HEK293T (cell line): ENCODE results near the gene SUB1.

Source experiments
- ARNT ChIP-seq: fragments of 450-650 bp; IDR thresholded peaks from 2 replicates; pipeline ENCODE4 v1.6.1; 2017; ENCODE audit warnings: mild to moderate bottlenecking
- BHLHE40 ChIP-seq: fragments of 450-650 bp; IDR thresholded peaks from 2 replicates; pipeline ENCODE4 v1.6.1; 2016; ENCODE audit warnings: mild to moderate bottlenecking, moderate library complexity, borderline replicate concordance
- CTBP1 ChIP-seq: fragments of 450-650 bp; IDR thresholded peaks from 2 replicates; pipeline ENCODE4 v1.6.1; 2016; ENCODE audit warnings: borderline replicate concordance
- ELF4 ChIP-seq: fragments of 450-650 bp; IDR thresholded peaks from 2 replicates; pipeline ENCODE4 v1.6.1; 2017; ENCODE audit warnings: antibody characterized with exemption
- FOXA1 ChIP-seq: fragments of 450-650 bp; IDR thresholded peaks from 2 replicates; pipeline ENCODE4 v1.6.1; 2016; ENCODE audit warnings: mild to moderate bottlenecking
- FOXM1 ChIP-seq: fragments of 450-650 bp; IDR thresholded peaks from 2 replicates; pipeline ENCODE4 v1.6.1; 2017; ENCODE audit warnings: mild to moderate bottlenecking, borderline replicate concordance
- HDGF ChIP-seq: fragments of 450-650 bp; IDR thresholded peaks from 2 replicates; pipeline ENCODE4 v1.6.1; 2017; ENCODE audit warnings: antibody characterized with exemption, borderline replicate concordance
- LEF1 ChIP-seq: fragments of 450-650 bp; IDR thresholded peaks from 2 replicates; pipeline ENCODE4 v1.6.1; 2017; ENCODE audit warnings: mild to moderate bottlenecking, borderline replicate concordance
- NFRKB ChIP-seq: fragments of 450-650 bp; IDR thresholded peaks from 2 replicates; pipeline ENCODE4 v1.6.1; 2016; ENCODE audit warnings: mild to moderate bottlenecking, moderate library complexity
- PKNOX1 ChIP-seq: fragments of 450-650 bp; IDR thresholded peaks from 2 replicates; pipeline ENCODE4 v1.6.1; 2016
- SP1 ChIP-seq: fragments of 450-650 bp; IDR thresholded peaks from 2 replicates; pipeline ENCODE4 v1.6.1; 2017
- SUZ12 ChIP-seq: fragments of 450-650 bp; IDR thresholded peaks from 2 replicates; pipeline ENCODE4 v1.6.1; 2016; ENCODE audit warnings: mild to moderate bottlenecking
- TARDBP ChIP-seq: fragments of 450-650 bp; IDR thresholded peaks from 2 replicates; pipeline ENCODE4 v1.6.1; 2016
- ZNF384 ChIP-seq: fragments of 450-650 bp; IDR thresholded peaks from 2 replicates; pipeline ENCODE4 v1.6.1; 2016

- TF ChIP-seq FOXA1 (no peak), ZNF384 (no peak), FOXM1 (no peak), CTBP1 (no peak), BHLHE40 (no peak), HDGF (no peak), NFRKB (no peak), LEF1 (no peak), SP1 (no peak), PKNOX1 (no peak), SUZ12 (no peak), ELF4 (no peak), ARNT (no peak), TARDBP (no peak)
Measured at GRCh38 chr5:32551194-32551593, 34.2 kb upstream of the SUB1 start.
